Measurements from ENCODE around the gene WDR35.

The WDR35 gene

DNA sequence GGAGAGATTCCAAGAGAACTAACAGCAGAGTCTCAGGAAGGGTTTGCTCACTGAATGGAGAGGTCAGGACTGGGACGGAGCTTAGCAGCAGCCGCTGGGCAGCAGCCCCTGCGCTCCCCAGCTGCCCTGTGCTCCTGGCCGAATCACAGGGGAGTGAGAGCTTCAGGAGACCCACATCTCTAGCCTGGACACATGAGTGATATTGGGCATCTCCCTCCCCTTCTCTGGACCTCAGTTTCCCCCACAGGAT, 22.1 kb upstream of the WDR35 start:
- in situ Hi-C loops (cut with MboI; ENCODE audit: low sequenced_read_pairs), result no loop called here

DNA sequence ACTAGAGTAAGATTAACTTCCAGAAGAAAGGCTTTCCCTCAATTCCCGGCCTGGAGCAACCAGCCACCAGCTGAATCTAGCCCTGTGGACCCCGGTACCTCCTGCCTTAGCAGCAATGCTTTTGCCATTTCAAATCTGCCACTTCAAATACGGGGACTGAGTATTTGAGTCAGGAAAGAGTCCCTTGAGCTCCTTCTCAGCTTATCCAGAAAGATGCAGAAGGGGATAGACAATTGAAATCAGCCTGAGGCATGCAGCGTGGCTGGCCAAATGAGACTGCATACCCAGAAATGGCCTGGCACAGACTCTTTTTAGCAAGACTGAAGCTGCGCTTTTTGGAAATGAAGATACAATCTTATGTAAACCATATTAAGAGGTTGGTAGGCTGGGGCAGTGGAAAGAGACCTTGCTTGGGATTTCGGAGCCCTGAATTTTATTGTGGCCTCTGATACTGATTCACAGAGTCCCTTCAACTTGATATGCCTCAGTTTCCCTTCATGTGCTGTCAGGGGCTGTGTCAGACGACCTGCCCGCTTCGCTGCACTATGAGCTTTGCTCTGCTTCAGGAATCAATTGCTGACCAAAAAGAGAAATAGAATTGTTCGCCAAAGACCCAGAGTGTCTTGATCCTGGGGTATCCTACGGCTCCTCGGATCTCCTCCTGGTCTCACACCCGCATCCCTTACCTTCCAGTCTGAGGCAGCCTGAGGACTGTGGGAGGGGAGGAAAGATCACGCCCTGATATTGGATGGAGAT, 21.5 kb upstream of the WDR35 start:
- in situ Hi-C loops (cut with MboI; ENCODE audit: low sequenced_read_pairs), result no loop called here

DNA sequence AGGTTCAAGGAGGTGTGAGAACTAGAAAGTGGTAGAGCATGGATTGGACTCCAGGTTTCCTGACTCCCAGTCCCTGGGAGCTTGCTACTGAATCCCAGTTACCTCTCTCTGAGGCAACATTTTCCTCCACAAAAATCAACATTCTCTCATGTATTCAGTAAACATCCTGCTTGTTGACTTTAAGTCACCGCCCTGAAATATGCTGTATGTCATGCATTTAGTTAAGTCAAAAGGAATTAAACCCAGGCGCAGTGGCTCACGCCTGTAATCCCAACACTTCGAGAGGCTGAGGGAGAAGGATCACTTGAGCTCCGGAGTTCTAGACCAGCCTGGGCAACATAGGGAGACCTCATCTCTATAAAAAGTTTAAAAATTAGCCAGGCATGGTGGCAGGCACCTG, 18.8 kb upstream of the WDR35 start:
- in situ Hi-C loops (cut with MboI; ENCODE audit: low sequenced_read_pairs), result no loop called here

DNA sequence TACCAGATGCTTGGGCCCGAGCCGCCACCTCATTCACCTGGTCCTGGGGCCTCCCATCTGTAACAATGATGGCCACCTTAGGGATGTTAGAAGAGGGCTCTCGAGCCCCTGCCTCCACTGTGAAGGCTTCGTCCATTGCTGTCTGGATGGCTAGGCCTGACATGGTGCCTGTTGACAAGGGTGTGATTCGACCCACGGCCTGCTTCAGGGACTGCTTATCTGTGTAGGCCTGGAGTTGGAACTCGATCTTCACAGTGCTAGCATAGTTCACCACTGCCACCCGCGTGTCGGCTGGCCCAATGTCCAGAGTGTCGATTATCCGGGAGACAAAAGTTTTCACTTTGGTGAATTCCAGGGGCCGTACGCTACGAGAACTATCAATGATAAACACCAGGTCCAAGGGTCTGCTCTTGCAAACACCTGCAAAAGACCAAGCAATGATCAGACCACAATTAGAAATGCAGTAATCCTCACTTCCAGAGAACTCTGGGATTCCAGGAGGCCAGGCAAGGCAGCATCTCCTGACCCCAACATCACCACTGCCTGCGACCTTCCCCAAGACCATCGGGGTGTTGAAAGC, 16.1 kb upstream of the WDR35 start:
- in situ Hi-C loops (cut with MboI; ENCODE audit: low sequenced_read_pairs), result no loop called here

DNA sequence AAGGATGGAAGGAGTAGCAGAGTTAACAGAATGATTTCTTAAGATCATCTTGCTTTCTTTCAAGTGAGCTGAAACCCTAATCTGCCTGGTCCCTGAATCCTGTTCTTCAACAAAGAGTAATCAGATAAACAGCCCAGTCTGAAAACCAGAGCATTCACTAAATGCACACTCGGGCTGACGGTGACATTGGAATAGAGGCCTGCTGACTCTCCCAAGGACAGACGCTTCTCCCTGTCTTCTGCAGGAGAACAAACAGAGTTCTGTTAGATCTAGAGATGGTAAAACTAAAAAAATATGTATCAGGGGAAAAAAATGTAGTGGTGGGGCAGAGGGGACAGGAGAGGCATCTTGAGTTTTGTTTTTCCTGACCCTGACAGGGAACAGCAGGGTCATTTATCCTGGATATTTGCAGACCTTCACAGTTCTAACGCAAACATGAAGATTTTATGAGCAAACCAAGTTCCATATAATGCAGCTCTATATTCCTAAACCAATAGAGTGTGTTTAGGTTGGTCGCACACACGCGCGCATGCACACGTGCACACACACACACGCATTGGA, 15.2 kb upstream of the WDR35 start:
- in situ Hi-C loops (cut with MboI; ENCODE audit: low sequenced_read_pairs), result no loop called here

DNA sequence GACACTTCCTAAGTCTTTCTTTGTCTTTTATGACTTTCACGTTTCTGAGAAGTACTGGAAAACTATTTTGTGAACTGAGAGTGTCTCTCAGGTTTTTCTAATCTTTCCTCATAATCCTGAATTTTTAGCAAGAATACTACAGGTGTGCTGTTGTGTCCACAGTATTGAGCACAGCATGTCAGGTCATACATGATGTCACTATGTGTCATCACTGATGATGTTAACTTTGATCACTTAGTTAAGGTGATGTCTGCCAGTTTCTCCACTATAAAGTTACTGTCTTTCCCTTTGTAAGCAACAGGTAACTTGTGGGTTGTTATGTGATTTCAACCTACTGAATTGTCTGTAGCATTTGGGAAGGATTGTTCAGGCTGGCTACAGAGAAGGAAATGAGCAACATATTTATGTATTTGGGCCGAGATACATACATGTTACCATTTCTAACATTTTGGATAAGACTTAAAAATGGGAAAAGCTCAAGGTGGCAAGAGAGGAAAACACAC, 11.5 kb upstream of the WDR35 start:
- in situ Hi-C loops (cut with MboI; ENCODE audit: low sequenced_read_pairs), result no loop called here

DNA sequence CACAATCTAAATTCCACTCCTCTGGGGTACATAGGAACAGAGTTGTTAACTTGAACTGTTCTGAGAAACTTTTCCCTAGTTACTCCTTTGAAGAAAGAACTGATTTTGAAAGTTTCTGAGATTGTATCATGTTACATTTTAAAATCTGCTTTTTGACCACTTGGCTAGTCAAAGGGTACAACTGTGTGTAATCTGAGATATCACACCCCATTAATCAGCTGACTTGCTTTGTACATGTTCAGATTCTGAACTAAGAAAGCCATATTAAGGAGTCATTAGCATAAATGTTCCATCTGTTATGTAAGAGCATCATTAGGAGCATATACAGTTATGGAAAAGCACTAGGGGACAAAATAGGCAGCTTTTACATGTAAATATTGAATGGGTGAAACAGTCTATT, 3.8 kb upstream of the WDR35 start:
- in situ Hi-C loops (cut with MboI; ENCODE audit: low sequenced_read_pairs), result no loop called here

DNA sequence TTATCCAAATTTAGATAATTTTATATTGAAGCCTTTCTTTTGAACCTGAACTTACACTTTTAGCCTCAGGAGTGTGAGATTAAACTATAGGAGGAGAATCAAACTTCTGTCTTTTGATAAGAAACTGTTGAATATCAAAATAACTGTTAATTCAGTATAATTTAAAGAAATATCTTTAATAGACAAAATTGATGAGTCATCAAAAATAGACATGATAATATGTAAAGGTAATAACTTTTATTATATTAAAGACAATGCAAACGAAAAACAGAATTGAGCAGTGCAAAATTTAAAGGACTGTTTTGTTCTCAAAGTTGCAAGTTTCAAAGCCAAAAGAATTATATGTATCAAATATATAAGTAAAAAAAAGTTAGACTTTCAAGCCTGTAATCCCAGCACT, 2.0 kb upstream of the WDR35 start:
- in situ Hi-C loops (cut with MboI; ENCODE audit: low sequenced_read_pairs), result no loop called here

DNA sequence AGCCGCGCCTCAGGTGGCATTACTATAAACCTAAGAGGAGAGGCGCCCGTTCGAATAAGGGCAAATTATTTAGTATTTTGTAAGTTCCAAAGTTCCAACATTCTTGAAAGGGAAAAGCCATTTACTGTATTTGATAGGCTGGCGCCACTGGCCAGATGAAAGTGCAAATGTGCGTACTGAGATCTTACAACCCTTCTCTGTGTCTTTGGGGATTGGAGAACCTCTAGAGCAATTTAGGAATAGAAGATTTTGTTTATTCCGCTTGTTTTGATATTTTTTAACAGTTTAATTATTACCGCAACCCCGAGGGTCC, 467 bp upstream of the WDR35 start:
- in situ Hi-C loops (cut with MboI; ENCODE audit: low sequenced_read_pairs), result no loop called here

DNA sequence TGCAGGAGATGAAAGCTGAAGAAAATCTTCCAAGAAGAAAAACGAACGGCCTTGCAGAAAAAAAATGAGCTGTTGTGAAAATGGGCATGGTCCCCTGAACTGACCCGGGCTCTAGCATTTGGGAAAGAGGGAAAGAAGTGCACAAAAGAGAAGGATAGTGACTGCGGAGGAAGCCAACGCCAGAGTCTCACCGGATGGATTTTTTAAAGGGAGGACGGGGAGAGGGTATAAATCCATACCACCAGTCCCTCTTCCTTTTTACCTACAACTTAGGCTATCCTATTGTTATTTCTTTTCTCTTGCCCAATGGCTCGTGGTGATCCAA, 601 bp downstream of the WDR35 start:
- in situ Hi-C loops (cut with MboI; ENCODE audit: low sequenced_read_pairs), result no loop called here

DNA sequence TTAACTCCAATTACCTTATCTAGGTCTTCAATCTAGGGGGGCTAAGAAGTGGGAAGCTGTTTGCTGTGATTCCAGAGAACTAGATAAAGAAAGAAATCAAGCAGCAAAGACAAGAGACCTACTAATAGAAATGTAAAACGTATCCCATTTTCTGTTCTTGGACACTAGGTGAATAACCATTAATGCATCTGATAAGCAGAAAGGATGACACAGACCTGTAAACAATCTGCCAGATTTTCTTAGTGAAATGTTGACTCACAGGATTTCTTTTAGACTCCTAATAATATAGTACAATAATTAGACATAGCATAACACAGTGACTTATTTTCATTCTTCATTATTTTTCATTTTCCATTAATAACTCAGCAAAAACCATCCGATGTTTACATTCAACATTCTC, 1.3 kb downstream of the WDR35 start:
- in situ Hi-C loops (cut with MboI; ENCODE audit: low sequenced_read_pairs), result no loop called here

DNA sequence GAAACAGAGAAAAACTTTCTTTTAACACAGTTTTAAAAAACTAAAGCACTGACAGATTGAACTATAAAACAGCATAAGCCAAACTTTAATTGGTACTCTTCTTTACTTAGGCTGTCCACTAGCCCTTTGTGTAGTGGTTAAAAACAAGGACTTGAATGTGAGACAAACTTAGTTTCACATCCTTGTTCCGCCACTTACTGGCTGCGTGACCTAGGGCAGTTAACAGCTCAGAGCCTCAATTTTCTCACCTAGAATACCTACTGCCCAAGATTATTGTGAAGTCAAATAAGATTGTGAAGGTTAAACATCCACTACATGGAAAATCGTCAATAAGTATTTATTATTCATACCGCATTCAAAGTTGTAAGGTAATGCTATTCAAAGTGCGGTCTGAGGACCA, 2.0 kb downstream of the WDR35 start:
- in situ Hi-C loops (cut with MboI; ENCODE audit: low sequenced_read_pairs), result no loop called here

DNA sequence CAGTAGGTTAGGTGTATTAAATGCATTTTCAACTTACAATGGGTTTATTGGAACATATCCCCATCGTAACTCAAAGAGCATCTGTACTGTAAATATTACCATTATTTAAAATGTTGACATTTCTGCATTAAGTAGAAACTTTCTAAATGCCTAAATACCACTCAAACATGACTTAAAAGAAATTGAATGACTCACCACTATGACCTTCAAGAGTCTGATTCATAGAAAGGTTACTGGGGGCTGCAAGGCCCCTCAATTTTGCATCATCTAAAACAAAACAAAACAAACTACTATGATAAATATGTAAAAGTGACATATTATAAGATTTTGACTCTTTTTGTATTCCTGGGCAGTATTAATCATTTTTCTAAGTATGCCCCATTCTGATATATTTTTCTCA, 7.6 kb downstream of the WDR35 start:
- in situ Hi-C loops (cut with MboI; ENCODE audit: low sequenced_read_pairs), result no loop called here

DNA sequence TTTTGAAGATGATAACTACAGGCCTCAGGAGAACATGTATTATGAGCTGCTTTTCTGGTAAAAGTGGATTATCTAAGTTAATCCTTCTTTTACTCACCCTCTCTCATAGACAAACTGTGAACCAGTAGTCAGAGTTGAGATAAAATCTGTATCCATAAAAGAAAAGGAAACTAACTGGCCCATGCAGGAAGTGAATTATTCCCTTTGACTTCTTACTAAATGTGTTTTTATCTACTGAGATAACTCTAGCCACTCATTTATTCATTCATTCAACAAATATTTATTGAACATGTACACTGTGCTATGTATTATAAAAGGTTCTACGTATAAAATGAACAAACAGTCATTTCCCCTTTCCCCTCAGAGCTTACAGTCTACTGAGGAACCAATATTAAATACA, 10.0 kb downstream of the WDR35 start:
- in situ Hi-C loops (cut with MboI; ENCODE audit: low sequenced_read_pairs), result no loop called here

DNA sequence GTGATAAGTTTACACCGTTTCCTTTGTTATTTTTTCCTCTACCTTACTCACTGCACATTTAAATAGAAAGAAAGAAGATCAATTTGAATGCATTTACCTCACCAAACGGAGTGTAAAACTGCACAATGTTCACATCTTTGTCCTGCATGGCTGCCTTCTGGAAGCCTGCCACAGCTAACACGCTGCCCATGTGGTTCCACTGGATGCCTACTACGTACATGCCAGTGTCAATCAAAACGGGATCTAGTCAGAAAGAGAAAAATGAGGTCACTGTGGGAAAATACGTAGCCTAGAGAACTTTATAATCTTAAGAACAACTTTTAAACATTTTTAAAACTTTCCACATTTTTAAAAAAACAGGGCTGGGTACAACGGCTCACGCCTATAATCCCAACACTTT, 16.4 kb downstream of the WDR35 start:
- in situ Hi-C loops (cut with MboI; ENCODE audit: low sequenced_read_pairs), result no loop called here

DNA sequence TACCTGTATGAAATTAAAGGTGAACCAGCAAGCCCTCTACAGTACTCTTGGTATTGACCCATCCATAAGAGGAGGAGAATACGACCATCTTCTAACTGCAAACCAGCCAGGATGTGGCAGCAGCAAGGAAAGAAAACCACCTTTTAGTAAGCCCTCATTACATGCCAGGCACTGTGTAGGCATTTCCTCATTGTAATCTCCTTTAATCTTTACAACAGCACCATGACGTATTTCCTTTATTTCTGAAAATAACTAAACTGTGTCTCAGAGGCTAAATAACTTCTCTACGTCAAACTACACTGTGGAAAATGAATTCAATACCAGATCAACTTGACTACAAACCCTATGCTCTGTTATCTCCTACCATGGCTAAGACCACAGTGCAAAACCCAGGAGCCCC, 18.2 kb downstream of the WDR35 start:
- in situ Hi-C loops (cut with MboI; ENCODE audit: low sequenced_read_pairs), result no loop called here

DNA sequence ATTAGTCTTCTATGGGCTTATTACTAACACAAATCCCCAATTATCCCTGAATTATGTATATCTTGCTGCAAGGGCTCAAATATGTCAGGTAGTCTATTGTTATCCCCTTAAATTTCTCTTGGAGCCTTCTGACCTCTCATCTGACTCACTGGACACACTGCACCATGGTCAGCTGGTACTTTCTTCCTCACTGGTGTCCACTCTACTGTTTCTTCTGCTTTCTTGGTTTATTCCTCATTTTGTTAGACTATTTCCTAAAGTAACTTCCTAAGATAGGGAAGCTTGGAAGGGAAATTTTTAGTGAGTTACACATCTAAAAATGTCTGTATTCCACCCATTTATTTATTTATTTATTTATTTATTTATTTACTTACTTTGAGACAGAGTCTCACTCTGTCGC, 26.5 kb downstream of the WDR35 start:
- in situ Hi-C loops (cut with MboI; ENCODE audit: low sequenced_read_pairs), result no loop called here

DNA sequence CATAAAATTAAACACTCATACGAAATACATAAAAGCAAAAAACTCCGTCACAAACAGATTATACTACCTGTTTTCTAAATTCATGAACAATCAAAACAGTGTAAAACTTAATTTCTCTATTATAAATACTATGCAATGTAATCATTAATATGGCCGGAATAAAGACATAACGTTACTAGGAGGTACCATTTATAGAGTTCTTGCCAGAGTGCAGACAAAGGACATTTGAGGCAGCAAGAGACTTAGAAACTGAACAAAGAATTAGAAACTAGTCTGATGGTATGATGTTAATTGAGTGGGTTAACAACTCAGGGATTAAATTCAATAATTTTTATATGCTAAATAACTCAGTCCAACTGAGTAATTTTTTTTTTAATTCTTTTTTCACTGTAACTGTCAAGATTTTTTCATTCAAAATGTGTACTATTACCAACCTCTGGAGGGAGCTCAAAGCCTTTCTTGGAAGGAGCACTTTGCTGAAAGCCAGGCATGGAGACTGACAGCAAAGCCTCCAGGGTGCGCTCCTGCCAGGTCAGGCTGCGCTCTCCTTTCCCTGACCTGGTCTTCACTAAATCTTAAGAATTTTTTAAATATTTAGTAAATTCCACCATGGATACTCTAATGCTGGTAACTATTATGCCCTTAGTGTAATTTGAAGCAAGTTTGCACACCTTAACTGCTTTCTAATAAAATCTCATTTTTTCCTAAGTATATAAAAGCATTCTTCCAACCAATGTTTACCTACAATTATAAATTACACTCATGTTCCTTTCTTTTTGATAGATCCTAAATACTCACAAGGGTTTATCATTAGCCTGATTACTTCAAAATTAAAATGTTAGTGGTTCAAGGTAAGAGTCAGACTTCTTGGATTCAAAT, 34.1 kb downstream of the WDR35 start:
- in situ Hi-C loops (cut with MboI; ENCODE audit: low sequenced_read_pairs), result no loop called here

DNA sequence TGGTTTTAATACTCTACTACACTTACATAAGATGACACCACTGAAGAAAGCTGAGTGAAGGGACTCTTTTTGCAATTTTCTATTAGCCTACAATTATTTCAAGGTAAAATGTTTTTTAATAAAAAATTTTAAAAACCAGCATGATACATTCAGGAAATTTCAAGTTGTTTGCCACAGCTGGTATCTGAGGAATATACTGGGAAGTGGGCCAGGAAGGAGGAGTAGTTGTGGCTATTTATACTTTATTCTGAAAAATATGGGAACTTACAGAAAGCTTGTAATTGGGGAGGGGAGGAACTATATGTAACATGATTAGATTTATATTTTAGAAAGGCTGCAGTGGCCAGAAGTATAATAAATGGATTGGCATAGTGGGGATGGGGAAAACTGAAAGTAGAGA, 40.8 kb downstream of the WDR35 start:
- in situ Hi-C loops (cut with MboI; ENCODE audit: low sequenced_read_pairs), result no loop called here

DNA sequence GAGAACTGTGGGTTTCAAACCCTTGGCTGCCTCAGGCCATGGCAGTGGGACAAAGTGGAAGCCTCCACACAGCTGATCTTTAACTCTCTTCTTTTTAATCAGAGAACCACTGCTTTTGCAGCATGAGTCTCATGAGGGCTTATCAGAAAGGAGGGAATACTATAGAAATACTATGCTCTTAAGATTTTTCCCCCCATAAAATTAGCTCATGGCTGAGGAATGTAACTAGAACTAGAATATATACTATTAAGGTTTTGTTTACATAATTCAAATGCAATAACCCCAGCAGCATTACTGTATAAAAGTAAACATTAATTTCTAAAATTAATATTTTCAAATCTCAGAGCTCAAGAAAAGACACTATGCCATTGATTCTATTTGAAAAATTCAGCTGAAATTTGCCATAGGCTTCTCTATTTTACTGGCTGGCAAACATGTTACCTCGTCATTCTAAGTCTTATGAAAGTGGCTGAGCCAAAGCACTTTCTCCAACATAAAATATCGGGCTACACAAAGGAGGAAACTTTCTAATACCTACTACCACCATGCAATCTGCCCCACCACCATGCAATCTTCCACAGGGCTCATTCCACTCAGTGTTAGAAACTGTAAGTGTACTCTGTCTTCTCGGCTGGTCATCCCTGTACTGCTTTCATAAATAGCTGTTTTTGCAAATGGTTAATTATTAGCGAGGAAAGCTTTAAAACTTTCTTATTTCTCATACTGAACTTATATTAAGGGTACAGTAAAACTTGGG, 42.5 kb downstream of the WDR35 start:
- in situ Hi-C loops (cut with MboI; ENCODE audit: low sequenced_read_pairs), result no loop called here

DNA sequence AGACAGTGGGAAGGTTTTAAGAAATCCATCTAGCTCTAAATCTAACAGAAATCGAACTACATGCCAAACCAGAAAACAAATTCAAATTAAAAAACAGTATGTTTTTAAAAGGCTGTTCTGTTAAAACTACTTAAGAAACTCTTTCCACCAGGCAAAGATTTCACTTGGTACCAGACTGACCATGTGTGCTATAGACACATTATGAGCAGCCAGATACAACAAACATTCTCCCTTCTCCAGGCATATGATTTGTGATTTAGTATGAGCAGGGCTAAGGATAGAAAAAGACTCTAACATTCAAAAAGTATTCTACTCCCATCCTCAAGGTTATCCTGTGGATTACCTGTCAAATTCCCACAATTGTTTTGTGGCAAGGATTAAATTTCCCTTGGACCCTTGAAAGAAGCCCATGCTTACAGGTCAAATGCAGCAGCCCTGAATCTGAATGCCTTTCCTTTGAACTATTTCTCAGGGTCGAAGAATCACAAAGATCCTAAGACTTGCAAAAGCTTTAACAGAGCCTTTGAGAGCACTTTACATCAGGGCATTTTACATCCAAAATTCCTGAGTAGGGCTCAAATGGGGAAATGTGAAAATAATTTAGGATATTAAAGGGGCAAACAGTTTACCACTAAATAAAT, 45.6 kb downstream of the WDR35 start:
- in situ Hi-C loops (cut with MboI; ENCODE audit: low sequenced_read_pairs), result no loop called here
